Caki2 (cell line): ENCODE results near the gene TRAK2. TPM values are rescaled to one million over a fixed set of nuclear protein-coding genes. Genes with fewer than 3 reads are reported as not detected.
"Not testable (repeated sequence)": the region's sequence is repeated elsewhere in the genome, so short reads cannot be mapped to it uniquely, and the experiment has no call there.

Source experiments
- DNase-seq: peaks from one replicate; pipeline ENCODE4 v3.0.0-alpha.2; 2015; ENCODE audit warnings: low read depth
- in situ Hi-C: cut with HindIII; loops from 2 replicates; pipeline ENCODE4 v1.10.0; 2016; ENCODE audit warnings: low sequenced_read_pairs, low pct_unique_long_range_greater_than_20kb, mixed read lengths
- total RNA-seq: library from RNA; depleted of rRNA; stranded (reverse); fragments of >200 nt; shearing (Covaris generic); gene quantifications from 2 replicates; pipeline ENCODE4 v1.2.3, GENCODE V29; 2014; ENCODE audit warnings: low replicate concordance; rRNA removed

Gene TRAK2
- 5.9 and 17.8 TPM in 2 replicates for total RNA-seq

GRCh38 chr2:201451292-201452057 is at the start of gene TRAK2, which contains the start of gene STRADB:
TRAK2 (minus strand) TSS chr2:201451458; CDS start chr2:201420507, 30,951 bp downstream.
STRADB (plus strand) TSS chr2:201451740; CDS start chr2:201454841, 3,101 bp downstream.
- in situ Hi-C loops = loop anchor here (10.0 kb wide), 1 partner anchor 83 kb away; no protein-coding TSS in a partner anchor
- peak; percentile 98 for DNase-seq

- in situ Hi-C loops = no loop called here
- no peak for DNase-seq
Measured at GRCh38 chr2:201500534-201500933, 49.3 kb upstream of the TRAK2 start.

GRCh38 chr2:201496785-201497184 is 45.5 kb upstream of the TRAK2 start:
- in situ Hi-C loops = no loop called here
- no peak for DNase-seq

- in situ Hi-C loops = no loop called here
Measured at GRCh38 chr2:201490291-201490690, 39.0 kb upstream of the TRAK2 start.

GRCh38 chr2:201484805-201485204 is 33.5 kb upstream of the TRAK2 start:
- DNase-seq = no peak
- in situ Hi-C loops = no loop called here

More at GRCh38 chr2:201490291-201490690, 39.0 kb upstream of the TRAK2 start:
- DNase-seq = no peak

- DNase-seq, in situ Hi-C loops: not testable (repeated sequence)
Measured at GRCh38 chr2:201483758-201484157, 32.5 kb upstream of the TRAK2 start.

GRCh38 chr2:201483342-201483741 is 32.1 kb upstream of the TRAK2 start:
- in situ Hi-C loops = no loop called here
- DNase-seq = no peak

- in situ Hi-C loops = no loop called here
- DNase-seq = no peak
Measured at GRCh38 chr2:201482543-201482942, 31.3 kb upstream of the TRAK2 start.

- in situ Hi-C loops = no loop called here
- DNase-seq = no peak
Measured at GRCh38 chr2:201472411-201472810, 21.2 kb upstream of the TRAK2 start.

- in situ Hi-C loops = no loop called here
- no peak for DNase-seq
Measured at GRCh38 chr2:201471732-201472393, 20.6 kb upstream of the TRAK2 start.

GRCh38 chr2:201470821-201471731 is 19.8 kb upstream of the TRAK2 start:
- no peak for DNase-seq
- in situ Hi-C loops = no loop called here

- in situ Hi-C loops = no loop called here
- DNase-seq = no peak
Measured at GRCh38 chr2:201467666-201468065, 16.4 kb upstream of the TRAK2 start.

GRCh38 chr2:201466050-201466675 is 14.9 kb upstream of the TRAK2 start:
- in situ Hi-C loops = no loop called here
- no peak for DNase-seq

GRCh38 chr2:201465524-201465971 is 14.3 kb upstream of the TRAK2 start:
- DNase-seq = no peak
- in situ Hi-C loops = no loop called here

- DNase-seq = no peak
- in situ Hi-C loops = no loop called here
Measured at GRCh38 chr2:201464547-201464946, 13.3 kb upstream of the TRAK2 start.

GRCh38 chr2:201460532-201460931 is 9.3 kb upstream of the TRAK2 start:
- DNase-seq = no peak
- in situ Hi-C loops = no loop called here

- in situ Hi-C loops = loop anchor here (10.0 kb wide), 1 partner anchor 76 kb away; no protein-coding TSS in a partner anchor
Measured at GRCh38 chr2:201458381-201458780, 7.1 kb upstream of the TRAK2 start.

More at GRCh38 chr2:201458381-201458780, 7.1 kb upstream of the TRAK2 start:
- no peak for DNase-seq
